Measurements from ENCODE around the gene TRIM62.

DNA sequence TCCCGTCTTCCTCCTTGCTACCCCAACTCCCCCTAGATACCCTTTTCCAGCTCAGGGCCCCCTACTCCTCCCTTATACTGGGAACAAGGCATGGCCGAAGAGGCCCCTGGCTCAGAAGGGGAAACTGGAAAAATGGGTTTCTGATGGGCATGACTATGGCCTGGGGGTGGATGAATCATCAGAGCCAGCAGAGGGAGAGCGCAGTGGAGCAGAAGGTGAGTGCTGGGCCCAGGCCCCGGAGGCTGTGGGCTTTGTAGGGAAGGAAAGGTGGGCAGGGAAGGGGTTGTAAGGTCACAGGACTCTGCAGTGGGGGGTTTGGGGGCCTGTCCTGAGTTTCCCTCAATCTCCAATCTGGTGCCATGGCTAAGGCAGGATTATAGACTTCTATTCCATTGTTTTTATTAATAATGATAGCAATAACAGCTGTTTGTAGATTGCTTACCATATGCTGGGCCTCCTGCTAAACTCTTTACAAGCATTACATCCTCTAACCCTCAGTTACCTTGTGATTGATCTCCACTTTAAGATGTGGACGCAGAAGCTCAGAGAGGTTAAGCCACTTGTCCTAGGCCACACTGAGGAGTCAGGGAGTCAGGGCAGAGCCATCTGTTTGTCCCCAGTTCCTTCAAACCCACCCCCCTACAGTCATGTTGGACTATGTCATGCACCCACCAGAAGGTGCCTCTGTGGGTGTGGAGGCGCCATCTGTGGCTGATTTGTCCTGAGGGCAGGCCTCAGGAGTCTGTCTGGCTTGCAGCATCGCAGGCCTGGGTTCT lies 38.2 kb upstream of the TRIM62 start:
- TF ChIP-seq CTCF (conservative IDR thresholded peaks at IDR 0.05; ENCODE audit: low read depth, low read length) (no peak), EZH2 (IDR thresholded peaks at IDR 0.05; ENCODE audit: borderline replicate concordance, low read depth, low read length, poor library complexity, severe bottlenecking) (no peak)

Measured in A673 (cell line).